ENCODE data around the gene ERMARD.

The ERMARD gene

GRCh38 chr6:169751242-169752073 is at the start of gene ERMARD, which contains the start of gene DYNLT2:
ERMARD (plus strand) TSS chr6:169751622; CDS start chr6:169751658, 36 bp downstream.
DYNLT2 (minus strand) TSS chr6:169751572; CDS start chr6:169751458, 114 bp downstream.
- DNase-seq = peak; percentile 88

DNA sequence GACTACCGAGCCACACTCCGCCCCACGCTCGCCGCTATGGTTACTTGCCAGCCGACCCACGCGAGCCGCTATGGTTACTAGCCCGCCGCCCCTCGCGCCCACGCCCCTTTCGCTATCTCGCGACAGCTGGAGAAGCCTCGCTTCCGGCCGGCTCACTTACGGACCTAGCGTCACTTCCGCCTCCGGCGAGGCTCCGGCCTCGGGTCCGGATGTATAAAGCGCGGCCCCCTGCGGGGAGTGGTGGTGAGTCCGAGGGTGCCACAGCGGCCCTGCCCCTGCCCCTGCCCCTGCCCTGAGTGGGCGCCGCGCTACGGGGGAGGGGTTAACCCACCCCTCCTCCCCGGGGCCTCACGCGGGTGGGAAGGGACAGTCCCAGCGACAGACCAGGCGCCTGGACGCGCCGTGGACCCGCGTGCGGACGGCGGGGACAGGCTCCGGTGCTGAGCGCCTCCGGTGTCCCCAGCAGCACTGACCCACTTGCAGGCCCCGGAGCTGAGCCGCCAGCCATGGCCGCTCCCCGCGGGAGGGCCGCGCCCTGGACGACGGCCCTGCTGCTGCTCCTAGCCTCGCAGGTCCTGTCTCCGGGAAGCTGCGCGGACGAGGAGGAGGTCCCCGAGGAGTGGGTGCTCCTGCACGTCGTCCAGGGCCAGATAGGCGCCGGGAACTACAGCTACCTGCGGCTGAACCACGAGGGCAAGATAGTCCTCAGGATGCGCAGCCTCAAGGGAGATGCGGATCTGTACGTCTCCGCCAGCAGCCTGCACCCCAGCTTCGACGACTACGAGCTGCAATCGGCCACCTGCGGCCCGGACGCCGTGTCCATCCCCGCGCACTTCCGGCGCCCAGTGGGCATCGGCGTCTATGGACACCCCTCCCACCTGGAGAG is 49.2 kb upstream of the ERMARD start, which contains the start of the genes C6orf120 and WDR27:
Gene C6orf120, plus strand, starts transcription at position 173 of the 886 bp plus-strand sequence. Its CDS starts 334 bp downstream, at position 507.
Gene WDR27, minus strand, starts transcription at position 76 of the 886 bp plus-strand sequence. CDS start 13,024 bp downstream, outside the sequence.
- peak; percentile 97 to 98 for DNase-seq

DNA sequence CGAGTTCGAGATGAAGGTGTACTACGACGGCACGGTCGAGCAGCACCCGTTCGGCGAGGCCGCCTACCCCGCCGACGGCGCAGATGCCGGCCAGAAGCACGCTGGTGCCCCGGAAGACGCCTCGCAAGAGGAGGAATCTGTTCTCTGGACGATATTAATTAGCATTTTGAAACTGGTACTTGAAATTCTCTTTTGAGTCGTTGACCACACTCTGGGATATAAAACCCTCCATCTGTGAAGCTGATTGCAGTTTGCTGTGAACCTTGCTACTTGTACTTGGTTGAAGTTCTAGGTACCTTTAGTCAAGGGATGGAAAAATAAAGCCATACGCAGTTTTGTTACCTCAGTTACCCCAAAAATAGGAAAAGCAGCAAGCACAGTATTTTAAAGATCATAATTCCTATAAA is 48.6 kb upstream of the ERMARD start:
- no peak for DNase-seq

DNA sequence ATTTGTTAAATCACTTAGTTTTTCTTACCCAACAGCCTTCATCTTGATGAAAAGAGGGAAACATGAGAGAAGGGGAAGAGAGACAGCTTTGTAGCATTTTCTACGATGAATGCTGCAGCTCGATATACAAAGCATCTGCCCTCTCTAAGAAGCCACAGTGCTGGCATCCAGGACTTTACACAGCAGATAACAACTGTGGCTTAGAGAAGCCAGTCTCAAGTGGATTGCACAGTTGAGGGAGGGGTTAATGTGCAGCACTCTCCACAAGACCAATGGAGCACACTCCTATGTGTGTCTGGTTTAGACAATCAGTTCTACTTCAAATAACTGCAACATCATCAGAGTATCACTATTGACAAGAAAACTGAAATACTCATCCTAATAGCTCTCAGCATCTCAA is 43.6 kb upstream of the ERMARD start:
- no peak for DNase-seq

GRCh38 chr6:169709293-169709692 is 42.1 kb upstream of the ERMARD start:
- no peak for DNase-seq

GRCh38 chr6:169710009-169710408 is 41.4 kb upstream of the ERMARD start:
- DNase-seq = no peak

DNA sequence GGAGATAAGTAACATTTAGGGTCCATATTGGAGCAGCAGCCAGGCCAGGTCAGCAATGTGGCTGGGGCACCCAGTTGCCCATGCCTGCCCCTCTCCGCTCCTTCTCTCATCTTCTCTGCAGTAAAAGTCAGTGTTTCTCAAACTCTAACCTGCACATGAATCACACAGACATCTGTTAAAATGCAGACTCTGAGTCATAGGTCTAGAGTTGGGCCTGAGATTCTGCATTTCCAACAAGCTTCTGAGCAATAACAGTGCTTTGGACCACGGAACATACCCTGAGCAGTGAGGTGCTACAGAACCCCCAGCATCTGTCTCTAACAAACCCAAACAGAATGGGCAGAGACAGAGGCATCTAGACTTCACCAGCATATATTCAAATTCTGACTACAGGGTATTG is 37.2 kb upstream of the ERMARD start:
- DNase-seq = no peak

GRCh38 chr6:169714595-169714994 is 36.8 kb upstream of the ERMARD start:
- DNase-seq = no peak

DNA sequence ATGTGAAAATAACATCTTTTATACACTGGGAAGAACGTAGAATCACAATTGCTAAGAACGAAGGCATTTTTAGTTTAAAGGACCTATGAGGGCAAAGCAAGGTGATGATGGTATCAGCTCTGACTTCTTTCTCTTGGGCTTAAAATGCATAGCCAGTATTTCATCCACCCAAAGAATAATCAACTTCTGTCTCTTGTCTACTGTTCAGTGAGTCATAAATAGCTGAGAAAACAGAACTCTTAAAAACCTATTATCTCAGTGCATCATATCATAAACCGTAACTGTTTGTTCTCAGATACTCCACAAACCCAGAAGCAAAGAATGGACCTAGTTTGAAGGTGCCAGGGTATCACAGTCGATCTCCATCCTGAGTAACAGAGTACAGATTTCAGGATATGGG is 32.3 kb upstream of the ERMARD start:
- DNase-seq = no peak

DNA sequence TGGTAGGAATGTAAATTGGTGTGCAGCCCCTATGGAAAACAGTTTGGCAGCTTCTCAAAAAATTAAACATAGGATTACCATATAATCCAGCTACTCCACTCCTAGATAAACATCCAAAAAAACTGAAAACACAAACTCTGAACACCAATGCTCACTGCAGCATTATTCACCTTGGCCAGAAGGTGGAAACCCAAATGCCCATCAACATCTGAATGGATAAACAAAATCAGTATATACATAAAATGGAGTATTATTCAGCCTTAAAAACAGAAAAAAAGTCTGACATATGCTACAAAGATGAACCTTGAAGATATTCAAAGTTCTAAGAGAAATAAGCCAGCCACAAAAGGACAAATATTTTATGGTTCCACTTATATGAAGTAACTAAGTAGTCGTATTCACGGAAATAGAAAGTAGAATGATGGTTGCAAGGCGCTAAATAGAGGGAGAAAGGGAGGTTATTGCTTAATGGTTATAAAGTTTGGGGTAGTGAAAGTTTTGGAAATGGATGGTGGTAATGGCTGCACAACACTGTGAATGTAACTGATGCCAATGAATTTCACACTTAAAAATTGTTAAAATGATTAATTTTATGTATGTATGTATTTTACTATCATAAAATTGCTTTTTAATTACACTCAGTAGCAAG is 31.1 kb upstream of the ERMARD start:
- DNase-seq = no peak

DNA sequence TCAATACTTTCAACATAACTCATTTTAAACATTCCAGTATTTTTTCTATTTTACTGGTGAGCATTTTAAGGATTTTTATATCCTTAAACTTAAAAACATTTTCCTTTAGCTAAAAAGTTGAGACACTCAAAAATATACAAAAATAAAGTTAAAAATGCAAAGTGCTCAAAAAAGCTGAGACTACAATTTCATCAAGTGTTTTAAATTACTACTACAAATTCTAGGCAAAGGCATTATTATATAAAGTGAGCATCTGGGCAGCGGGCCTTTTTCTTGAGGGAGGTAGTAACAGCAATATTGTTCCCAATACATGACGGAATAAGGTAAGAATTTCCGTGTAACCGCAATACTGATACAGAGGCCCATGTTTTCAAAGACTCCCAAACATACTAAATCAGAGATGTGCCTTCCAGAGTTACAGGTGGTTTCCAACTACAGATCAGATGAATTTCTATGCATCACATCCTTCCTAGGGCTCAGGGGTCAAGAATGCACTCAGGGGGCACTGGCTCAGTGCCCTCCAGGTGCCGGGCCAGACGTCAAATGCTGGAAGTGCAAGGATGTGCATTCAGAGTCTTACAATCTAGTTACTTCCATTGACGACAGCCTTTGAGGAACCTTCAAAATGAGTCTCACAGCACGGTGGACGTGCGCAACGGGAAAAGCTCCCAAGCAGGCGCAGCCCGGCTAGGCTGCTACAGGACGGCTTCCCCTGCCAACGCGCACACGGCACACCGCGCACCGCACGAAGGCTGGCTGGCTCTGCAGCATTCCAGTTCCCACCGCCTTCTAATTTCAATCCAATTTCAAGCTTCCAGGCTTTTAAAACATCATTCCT is 28.8 kb upstream of the ERMARD start:
- DNase-seq = peak; percentile 12 to 24

GRCh38 chr6:169723200-169723909 is 28.1 kb upstream of the ERMARD start:
- DNase-seq = peak; percentile 44 to 55

GRCh38 chr6:169723991-169724493 is 27.4 kb upstream of the ERMARD start:
- DNase-seq = peak; percentile 8 to 23

DNA sequence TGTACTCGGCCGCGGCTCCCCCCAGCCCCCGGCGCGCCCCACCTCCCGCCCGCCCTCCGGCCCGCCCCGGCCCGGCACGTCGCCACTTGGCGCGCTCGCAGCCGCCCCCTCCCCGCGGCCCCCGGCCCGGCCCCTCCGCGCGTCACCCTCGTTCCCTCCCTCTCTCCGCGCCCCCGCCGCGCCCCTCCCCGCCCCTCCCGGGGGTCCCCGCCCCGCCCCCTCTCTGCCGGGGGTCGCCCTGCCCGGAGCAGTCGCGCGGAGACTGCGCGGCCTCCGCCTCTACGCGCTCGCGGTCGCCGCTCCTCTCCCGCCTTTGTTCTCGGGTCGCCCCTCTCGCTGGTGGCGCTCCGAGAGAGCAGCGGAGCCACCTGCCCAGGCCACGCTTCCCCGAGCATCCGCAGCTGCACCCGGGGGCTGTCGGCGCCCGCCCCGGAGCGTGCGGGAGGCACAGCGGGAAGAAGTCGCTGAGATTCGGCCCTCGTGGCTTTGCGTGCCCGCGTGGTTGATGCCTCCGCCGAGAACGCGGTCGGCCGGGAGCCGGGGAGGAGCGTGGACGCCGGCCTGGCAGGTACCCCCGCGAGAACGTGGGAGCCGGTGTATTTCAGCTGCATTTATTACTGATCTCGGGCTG is 26.8 kb upstream of the ERMARD start, which contains the start of gene PHF10:
Gene PHF10, minus strand, starts transcription at position 7 of the 631 bp plus-strand sequence. CDS start 569 bp downstream, outside the sequence.
- peak; percentile 52 to 53 for DNase-seq

DNA sequence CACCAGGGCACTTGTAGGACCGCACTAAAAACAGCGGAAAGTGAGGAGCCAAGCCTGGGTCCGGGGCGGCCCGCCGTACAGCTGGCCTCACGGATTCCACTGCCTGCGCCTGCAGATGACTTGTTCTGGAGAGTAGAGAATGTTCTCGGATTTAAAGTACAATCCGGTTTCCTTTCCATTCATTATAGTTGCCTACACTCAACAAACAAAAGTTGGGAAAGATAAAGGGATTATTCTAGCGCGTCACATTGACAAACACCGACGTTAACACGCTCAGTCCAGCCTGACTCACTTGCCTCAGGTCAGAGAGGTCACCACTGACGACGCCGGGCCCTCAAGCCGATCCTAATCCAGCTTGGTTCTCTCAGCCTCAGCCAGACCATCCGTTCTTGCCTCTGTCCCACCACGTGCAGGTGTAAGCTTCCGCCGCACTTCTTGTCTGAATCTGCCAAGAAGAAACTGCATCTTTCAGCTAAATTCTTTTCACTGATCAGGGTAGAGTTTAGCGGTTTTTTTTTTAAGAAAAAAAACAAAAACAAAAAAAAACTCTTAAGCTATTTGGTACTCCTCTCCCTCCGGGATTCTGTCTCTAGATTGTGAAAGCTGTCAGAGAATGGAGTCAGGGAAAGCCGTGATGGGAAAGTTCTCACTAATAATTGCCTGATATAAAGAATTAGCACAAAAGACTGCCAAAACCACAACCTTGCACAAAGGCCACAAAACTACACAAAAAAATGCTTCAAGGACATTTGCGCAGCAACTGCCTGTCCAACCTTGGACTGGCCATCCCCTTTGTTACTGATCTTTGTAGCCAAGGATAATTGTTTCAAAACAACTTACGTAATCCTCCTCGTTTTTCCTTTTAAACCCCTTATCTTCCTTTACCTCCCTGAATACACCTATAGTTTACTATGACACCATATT is 26.0 kb upstream of the ERMARD start:
- peak; percentile 13 to 15 for DNase-seq

- no peak for DNase-seq
Measured at GRCh38 chr6:169726049-169726400, 25.4 kb upstream of the ERMARD start.

- DNase-seq = no peak
Measured at GRCh38 chr6:169726963-169727362, 24.5 kb upstream of the ERMARD start.

GRCh38 chr6:169729961-169730360 is 21.5 kb upstream of the ERMARD start:
- no peak for DNase-seq
